ENCODE data around the gene NTN1. TPM values are rescaled to one million over a fixed set of nuclear protein-coding genes. Genes with fewer than 3 reads are reported as not detected.

The NTN1 gene
- total and polyA plus RNA-seq, 2 of the 13 experiments (the other 11 are each of a cell fraction or from before 2014, with no cell fraction given), result 0.04 to 0.05 TPM

- Histone ChIP-seq H3K4me1 (ENCODE audit: insufficient read depth, low read length) (no peaks in the 10 kb centered on the region), H3K27me3 (ENCODE audit: control insufficient read depth in 1 of 2, insufficient read depth in 2 of 2, low read length in 2 of 2) (peaks cover 6 to 64% of the 10 kb centered on the region in 2 experiments; a peak in 4 of 5 replicates), H4K20me1 (ENCODE audit: insufficient read depth, low read length) (no peaks in the 10 kb centered on the region), H3K79me2 (ENCODE audit: insufficient read depth, low read length) (no peaks in the 10 kb centered on the region), H3K9ac (ENCODE audit: insufficient read depth, low read depth, low read length) (no peak overlapping the region), H3K36me3 (replicated peaks in 1 of 2; ENCODE audit: control insufficient read depth in 1 of 2, insufficient read depth in 2 of 2, low read length in 2 of 2) (no peaks in the 10 kb centered on the region), H3K27ac (ENCODE audit: extremely low read length, insufficient read depth, low read length) (no peak overlapping the region), H2AFZ (ENCODE audit: low read length) (no peak overlapping the region), H3K9me3 (ENCODE audit: low read length) (no peaks in the 10 kb centered on the region), H3K4me2 (ENCODE audit: low read depth, low read length) (no peak overlapping the region), H3K4me3 (replicated peaks in 1 of 3; ENCODE audit: insufficient read depth in 1 of 3, low read depth in 2 of 3, low read length in 3 of 3) (no peak overlapping the region)
- WGBS (ENCODE audit: low lambda C conversion rate), result 47% methylated on average over 10 of the region's 14 CpGs
- ChIA-PET CTCF (ENCODE audit: low intra/inter-chr PET ratio, low total read pairs) (no interaction called here), POLR2A (no interaction called here)
- DNase-seq (ENCODE audit: low spot score) (no peak), ATAC-seq (no peak), FAIRE-seq (no peak)
- in situ Hi-C loops (cut with HindIII; ENCODE audit: extremely low pct_ligation_motif_present, low pct_unique_long_range_greater_than_20kb), result no loop called here
- no TSS peak for BruUV-seq (replicated peaks)
- intact Hi-C loops (cut with micrococcal nuclease; ENCODE audit: unreplicated experiment), result no loop called here
- TF ChIP-seq TSC22D2 (CRISPR knock-in tag; IDR thresholded peaks at IDR 0.05; ENCODE audit: borderline replicate concordance) (no peak), FOXK2 (IDR thresholded peaks at IDR 0.05) (no peak), ZNF460 (CRISPR knock-in tag; IDR thresholded peaks at IDR 0.05; ENCODE audit: borderline replicate concordance) (no peak), ZBTB40 (IDR thresholded peaks at IDR 0.05) (no peak), ZBTB40 (CRISPR knock-in tag; IDR thresholded peaks at IDR 0.05) (no peak), ARID3A (IDR thresholded peaks at IDR 0.05; ENCODE audit: low read depth, low read length) (no peak), RXRB (CRISPR knock-in tag; IDR thresholded peaks at IDR 0.05; ENCODE audit: borderline replicate concordance) (no peak), CBX2 (IDR thresholded peaks at IDR 0.05; ENCODE audit: low read depth, low read length) (no peak), CBX2 (CRISPR knock-in tag; IDR thresholded peaks at IDR 0.05; ENCODE audit: low read depth) (no peak), MIER2 (CRISPR knock-in tag; IDR thresholded peaks at IDR 0.05) (no peak), SRY (CRISPR knock-in tag; IDR thresholded peaks at IDR 0.05) (no peak), HIC2 (CRISPR knock-in tag; IDR thresholded peaks at IDR 0.05; ENCODE audit: low read depth) (no peak)
Measured at GRCh38 chr17:9226794-9227135, 205.5 kb downstream of the NTN1 start.

Data from HepG2 (cell line).